Activated CD4-positive, alpha-beta T cell treated with anti-CD3 and anti-CD28 coated beads for 4 hours (primary cell): ENCODE data around the gene SCARF2.
"Not testable (repeated sequence)": the region's sequence is repeated elsewhere in the genome, so short reads cannot be mapped to it uniquely, and the experiment has no call there.

Source experiments
- DNase-seq, 2 donors: peaks; one replicate each; pipeline ENCODE4 v3.0.0-alpha.2; 2020

SCARF2 gene

DNA sequence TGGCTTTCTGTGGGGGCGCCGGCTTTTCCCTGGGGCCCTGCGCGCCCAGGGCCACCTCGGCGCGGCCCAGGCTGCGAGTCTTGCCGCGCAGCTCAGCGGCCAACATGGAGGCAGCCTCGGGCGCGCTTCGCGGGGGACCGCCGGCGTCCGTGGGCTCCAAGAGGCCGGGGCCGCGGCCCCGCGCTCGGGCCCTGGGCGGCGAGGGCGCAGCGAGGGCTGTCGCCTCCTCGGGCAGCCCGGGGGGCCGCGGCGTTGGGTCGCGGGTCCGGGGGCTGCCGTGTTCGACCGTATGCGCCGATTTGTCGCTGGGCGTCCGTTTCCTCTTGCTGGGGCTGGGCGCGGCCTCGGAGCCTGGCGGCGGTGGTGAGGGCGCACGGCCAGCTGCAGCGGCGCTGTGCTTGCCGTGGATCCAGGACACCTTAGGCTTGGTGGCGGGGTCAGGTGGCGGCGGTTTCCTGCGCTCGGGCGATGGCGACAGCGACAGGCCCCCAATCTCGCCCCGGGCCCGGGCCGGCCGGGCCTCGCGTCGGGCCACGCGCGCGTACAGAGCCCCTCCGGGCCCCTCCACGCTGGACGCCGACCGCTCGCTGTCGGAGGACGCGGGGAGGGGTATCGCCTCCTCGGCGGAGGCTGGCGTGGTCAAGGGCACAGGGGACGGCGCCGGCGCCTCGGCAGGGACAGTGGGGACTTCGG lies 11.9 kb downstream of the SCARF2 start:
- DNase-seq, result no peak

DNA sequence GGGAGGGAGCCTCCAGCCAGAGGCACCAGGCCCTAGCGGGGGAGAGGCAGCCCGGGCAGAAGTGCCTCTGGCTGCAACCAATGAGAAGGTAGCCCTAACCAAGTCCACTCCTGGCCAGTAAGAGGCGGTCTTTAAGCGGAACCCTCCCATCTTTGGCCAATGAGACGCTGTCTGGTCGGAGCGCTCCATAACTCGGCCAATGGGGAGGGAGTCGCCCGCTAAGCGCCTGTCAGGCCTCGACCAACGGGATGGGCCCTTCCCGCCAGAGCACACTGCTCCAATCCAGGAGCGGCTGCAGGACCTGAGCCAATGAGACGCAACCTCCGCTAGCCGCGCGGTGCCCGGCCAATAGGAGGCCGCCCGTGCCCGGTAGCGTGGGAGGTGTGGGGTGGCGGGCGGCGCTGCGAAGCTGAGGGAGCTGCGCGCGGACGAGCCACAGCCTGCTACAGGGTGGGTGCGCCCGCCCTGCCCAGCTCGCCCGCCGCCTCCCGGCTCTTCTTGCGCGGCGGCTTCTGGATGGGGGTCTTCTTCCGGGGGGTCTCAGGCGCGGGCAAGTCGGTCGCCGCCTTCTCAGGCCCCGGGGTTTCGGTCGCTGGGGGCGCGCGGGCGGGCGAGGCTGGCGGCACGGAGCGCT lies 12.6 kb downstream of the SCARF2 start:
- no peak for DNase-seq

DNA sequence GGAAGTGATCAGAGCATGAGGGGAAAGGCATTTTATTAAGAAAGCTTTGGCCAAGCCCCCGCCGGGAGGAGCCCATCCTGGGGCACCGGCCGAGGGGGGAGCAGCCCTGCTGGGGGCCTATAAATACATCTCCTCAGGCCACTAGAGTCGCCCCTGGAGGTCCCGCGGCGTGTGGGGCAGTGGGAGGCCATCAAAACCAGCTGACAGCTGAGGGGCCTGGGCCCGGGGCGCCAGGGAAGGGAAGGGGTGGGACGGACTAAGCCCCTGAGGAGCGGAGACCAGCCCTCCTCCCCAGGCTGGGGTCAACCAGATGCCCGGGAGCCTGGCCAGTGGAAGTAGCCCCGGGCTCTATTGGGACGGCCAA lies 13.1 kb downstream of the SCARF2 start:
- no peak for DNase-seq

DNA sequence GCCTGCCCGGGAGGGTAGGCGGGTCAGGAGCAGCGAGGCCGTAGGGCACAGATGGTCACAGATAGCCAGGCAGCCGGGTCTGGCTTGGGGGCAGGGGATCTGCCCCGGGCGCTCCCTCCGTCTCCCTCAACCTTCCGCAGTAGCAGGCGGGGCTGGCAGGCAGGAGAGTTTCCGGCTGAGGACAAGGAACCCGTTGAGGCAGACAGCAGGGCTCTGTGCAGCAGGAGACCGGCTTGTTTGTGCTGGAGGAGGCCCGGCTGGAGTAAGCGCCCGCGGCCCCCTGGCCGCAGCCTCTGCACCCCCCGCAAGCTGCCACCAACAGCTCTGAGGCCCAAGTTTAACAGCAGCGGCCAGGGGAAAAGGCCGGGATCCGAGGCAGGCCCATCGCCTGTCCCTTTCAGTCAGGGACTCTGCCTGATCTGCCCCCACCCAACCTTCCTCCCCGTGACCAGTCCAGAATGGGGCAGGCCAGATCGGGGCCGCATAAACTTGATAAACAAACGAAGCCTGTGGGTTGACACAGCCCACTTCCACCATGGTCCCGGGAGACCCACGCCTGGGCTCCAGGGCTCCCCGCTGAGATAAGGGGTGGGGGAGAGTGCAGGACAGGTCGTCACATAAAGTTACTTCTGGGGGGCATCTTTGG lies 13.6 kb downstream of the SCARF2 start:
- DNase-seq, result no peak

DNA sequence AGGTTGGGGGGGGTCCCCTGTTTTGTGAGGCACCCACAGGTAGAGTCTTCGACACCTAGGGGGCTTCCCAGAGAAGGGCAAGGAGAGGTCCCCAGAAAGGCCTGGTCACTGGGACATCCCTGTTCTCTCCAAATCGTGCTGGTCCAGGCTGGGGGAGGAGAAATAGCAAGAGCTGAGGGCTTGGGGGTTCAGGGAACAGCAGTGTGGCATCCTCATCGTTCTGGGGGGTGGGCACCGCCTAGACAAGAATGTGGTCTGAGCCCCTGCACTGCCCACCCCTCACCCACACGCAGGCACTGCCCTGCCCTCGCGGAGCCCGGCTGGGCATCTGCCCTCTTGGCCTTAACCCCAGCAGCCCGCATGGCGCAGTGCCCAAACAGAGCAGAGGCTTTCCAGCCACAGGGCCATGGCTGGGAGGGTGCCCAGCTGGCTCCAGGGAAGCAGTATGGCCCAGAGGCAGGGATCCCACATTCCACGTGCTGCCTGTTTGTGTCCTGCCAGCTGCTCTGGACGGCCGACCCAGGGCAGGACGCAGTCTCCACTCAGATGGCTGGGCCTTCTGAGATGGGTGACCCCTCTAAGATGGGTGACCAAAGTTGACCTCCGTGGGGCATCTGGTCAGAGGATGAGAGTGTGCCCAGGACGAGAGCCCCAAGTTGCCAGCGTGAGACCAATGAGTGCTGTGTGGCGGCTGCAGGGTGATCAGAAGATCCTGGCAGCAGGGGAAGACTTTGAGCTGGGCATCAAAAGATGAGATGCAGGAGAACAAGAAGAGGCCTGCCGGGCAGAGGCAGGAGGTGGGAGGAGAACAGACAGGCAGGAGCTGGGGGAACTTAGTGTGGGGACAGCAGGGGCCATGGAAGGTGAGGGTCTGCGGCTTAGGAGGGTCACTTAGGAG lies 14.4 kb downstream of the SCARF2 start:
- no peak for DNase-seq

DNA sequence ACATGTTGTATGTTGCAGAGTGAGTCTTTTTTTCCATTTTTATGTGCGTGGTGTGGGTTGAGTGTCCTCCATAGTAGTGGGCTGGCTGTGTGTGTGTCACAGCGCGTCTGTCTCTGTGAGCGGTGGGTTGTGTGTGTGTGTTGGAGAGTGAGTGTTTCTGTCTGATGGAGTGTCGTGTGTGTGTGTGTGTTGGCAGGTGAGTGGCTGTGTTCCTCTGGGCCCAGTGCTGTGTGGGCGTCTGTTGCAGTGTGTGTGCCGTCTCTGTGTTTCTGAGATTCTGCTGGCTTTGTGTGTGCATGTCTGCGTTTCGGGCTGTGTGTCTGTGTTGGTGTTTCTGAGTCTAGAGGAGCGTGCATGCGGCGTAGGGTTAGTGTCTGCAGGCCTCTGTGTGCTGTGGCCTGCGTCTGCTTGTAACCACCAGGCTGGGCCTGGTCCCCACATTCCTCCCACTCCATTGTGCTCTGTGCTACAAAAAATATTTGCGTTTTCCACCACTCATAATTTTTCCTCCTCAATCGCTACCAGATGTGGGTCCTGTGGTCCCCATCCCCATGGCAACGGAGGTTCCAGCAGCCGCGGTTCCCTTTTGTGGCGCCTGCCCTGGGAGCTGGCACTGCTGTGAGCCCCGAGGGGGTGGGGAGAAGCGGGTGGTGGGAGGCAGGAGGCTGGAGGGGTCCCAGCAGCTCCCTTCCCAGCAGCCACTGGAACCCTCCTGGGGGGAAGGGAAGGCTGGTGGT lies 15.2 kb downstream of the SCARF2 start:
- DNase-seq, result no peak

DNA sequence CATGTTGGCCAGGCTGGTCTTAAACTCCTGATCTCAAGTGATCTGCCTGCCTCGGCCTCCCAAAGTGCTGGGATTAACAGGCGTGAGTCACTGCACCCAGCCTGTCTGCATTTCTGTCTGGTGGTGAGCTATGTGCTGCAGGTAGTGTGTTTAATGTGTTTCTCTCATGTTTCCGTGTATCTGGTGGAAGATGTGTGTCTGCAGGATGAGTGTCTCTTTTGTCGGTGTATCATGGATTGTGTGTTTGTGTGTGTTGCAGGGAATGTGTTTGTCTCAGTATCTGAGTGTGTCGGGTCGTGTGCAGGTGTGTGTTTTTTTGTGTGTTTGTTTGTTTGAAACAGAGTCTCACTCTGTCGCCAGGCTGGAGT lies 16.1 kb downstream of the SCARF2 start:
- DNase-seq, result no peak

DNA sequence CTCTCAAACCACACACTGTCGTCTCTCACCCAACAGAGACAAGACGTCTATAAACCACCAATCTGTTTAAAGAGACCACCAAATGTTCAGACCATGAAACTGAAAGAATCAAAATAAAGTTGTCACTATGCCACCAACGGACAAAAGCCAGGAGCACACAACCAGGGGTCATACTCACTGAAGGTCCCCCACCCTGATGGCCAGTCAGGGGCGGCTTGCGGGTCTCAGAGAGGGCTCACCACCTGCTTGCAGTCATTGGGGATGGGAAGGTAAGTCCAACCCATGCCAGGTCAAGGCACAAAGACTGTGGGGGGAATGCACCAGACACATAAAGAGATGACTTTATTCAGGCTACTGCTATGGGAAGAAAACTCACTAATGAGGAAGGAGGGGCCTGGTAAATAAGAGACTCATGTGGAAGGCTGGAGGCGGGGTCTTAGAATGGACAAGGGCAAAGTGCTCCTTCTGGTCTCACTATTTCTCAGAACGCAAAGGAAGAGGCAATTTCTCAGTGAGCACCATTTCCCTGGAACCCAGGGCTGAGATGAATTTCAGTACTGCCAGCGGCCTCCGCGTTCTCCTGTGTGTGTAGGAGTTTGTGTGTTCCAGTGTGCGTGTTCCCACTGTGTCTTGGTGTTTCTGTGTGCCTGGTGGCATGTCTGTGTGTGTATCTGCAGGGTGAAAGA lies 17.3 kb downstream of the SCARF2 start:
- DNase-seq, result no peak

DNA sequence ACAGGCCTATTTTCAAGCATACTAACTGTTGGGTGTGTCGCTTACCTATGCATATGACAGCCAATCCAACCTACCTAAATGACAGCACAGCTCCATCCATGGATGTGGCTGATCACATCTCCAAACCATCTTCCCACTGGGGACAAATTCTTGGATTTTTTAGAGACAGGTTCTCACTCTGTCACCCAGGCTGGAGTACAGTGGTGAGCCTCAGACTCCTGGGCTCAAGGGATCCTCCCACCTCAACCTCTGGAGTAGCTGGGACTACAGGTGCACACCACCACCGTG lies 18.0 kb downstream of the SCARF2 start:
- DNase-seq, result no peak

DNA sequence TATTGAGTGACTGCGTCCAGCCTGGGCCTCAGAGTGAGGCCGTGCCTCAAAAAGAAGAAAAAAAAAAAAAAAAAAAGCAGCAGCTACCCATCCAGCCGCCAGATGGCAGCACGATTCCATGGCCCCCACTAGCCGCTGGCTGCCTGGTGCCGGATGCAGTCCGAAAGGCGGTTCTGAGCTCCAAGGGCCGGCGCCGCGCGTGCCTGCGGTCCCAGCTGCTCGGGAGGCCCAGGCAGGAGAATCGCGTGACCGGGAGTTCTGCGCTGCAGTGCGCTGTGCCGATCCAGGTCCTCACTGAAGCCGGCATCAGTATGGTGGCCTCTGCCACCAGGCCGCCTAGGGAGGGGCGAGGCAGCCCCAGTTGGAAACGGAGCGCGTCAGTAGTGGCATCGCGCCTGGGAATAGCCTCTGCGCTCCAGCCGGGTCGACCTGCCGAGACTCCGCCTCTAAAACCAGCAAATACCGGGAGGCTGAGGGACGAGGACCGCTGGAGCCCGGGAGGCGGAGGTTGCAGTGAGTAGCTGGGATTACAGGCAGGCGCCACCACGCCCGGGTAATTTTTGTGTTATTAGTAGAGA lies 19.3 kb downstream of the SCARF2 start:
- DNase-seq, result peak; percentile 66 to 70

DNA sequence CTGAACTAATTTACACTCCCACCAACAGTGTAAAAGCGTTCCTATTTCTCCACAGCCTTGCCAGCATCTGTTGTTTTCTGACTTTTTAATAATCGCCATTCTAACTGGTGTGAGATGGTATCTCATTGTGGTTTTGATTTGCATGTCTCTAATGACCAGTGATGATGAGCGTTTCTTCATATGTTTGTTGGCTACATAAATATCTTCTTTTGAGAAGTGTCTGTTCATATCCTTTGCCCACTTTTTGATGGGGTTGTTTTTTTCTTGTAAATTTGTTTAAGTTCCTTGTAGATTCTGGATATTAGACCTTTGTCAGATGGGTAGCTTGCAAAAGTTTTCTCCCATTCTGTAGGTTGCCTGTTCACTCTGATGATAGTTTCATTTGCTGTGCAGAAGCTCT lies 21.9 kb downstream of the SCARF2 start:
- not testable (repeated sequence) for DNase-seq

DNA sequence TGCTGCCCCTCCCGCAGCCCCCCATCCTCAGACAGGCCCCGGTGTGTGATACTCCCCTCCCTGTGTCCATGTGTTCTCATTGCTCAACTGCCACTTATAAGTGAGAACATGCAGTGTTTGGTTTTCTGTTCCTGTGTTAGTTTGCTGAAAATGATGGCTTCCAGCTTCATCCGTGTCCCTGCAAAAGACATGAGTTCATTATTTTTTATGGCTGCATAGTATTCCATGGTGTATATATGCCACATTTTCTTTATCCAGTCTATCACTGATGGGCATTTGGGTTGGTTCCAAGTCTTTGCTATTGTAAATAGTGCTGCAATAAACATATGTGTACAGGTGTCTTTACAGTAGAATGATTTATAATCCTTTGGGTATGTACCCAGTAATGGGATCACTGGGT lies 22.4 kb downstream of the SCARF2 start:
- not testable (repeated sequence) for DNase-seq

DNA sequence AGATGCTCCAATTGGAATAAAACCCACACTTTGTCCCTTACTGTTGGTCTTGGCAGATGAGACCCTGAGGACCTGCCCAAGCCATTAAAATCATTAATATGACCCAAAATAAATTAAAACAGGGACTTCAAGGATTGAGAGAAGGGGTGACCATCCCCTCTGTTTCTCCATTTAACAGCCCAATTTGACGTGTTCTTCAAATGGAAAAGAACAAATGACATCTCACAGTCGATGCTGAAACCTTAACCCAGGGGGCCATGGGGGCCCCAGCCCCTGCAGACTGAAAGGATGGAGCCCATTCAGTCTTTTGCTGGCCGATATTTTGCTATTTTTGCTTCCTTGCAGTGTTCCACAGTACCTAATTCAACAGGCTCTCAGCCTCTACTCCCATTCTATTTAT lies 23.2 kb downstream of the SCARF2 start:
- no peak for DNase-seq

DNA sequence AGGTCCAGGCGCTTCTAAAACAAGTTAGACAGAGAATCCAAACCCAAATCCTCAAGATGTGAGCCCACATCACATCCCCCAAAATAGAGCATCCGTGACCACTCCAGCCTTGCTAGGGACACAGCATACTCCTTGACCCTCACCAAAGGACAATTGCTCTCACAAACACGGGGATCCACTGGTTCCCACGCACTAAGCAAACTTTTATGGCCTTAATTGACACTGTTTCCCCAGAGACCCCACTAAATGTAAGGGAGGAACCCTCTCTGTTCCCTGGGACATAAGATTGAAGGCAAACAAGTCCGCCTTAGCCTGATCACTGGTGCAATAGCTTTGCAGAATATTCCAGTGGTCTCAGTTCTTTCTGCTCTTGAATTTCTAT lies 23.6 kb downstream of the SCARF2 start:
- no peak for DNase-seq

DNA sequence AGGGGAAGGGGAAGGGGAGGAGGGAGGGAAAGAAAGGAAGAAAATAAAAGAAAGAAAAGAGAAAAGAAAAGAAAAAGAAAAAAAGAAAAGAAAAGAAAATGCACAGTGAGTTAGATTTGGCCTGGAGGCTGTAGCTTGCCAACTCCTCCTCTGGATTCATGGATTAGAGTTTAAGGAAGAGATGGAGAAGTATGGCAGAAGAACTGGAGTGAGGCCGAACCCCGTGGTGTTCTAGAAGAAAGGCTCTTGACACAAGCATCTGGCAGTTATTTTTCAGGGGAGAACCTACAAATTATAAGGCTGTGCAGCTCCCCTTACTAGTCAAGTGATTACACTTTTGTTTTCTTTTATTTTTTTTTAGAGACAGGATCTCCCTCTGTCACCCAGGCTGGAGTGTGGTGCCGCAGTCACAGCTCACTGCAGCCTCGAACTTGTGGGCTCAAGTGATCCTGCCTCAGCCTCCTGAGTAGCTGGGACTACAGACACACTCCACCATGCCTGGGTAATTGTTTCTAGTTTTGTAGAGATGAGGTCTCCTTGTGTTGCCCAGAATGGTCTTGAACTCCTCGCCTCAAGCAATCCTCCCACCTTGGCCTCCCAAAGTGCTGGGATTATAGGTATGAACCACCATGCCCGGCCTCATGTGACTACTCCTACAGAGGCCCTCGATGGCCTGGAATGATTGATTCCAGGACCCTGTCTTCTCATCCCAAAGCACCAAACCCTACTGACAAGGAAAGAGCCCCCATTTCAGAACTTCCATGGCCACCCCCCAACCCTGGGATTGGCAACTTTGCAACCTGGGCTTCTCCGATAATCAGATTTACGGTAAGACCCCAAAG lies 24.2 kb downstream of the SCARF2 start:
- no peak for DNase-seq

DNA sequence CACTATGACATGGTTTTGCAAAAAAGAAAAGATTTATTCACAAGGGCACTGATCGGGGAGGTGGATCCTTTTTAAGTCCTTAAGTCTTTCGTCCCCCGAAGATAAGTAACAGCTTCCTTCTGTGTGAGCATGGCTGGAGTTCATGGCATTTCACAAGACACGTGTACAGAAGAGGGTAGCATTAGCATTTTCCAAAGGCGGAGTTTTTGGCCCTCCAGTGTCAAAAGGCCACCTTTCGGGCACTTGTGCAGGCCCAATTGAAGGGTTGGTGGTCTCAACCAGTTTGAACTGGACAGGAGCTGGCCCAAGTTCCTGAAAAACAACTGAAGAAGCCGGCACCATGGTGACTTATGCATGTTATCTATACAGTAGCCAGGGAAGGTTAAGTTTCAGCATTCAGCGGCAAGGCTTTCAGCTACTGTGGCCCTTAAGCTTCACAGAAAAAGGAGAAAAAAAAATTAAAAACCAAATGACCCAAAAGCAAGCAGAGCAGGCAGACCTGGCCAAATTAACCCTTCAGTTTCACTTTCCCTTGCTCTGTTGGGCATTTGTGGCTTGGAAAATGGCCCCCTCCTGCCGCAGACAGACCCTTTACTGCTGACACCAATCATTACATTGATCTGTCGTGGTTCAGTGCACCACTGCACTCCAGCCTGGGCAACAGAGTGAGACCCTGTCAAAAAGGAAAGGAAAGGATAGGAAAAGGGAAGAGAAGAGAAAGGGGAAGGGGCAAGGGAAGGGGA lies 25.0 kb downstream of the SCARF2 start:
- no peak for DNase-seq

DNA sequence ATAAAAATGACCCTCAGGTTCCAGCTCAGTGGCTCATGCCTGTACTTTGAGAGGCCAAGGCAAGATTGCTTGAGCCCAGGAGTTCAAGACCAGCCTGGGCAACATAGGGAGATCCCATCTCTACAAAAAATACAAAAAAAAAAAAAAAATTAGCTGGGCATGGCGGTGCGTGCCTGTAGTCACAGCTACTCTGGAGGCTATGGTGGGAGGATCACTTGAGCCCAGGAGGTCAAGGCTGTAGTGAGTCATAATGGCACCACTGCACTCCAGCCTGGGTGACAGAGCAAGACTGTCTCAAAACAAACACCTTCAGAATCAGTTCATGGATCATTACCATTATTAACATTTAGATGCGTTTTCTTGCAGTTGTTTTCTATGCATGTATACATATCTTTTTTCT lies 28.2 kb downstream of the SCARF2 start:
- not testable (repeated sequence) for DNase-seq

DNA sequence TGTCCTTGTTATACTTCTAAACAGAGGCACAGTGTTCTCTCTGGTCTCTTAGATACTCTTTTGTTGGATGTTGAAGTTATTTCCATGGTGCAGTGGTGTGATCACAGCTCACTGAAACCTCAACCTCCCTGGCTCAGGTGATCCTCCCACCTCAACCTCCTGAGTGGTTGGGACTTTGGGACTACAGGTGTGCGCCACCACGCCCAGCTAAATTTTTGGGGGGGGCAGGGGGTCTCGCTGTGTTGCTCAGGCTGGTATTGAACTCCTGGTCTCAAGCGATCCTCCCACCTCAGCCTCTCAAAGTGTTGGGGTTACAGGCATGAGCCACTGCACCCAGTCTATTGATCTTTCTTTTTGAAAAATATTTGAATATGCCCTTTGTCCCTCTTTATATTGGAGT lies 28.7 kb downstream of the SCARF2 start:
- no peak for DNase-seq

DNA sequence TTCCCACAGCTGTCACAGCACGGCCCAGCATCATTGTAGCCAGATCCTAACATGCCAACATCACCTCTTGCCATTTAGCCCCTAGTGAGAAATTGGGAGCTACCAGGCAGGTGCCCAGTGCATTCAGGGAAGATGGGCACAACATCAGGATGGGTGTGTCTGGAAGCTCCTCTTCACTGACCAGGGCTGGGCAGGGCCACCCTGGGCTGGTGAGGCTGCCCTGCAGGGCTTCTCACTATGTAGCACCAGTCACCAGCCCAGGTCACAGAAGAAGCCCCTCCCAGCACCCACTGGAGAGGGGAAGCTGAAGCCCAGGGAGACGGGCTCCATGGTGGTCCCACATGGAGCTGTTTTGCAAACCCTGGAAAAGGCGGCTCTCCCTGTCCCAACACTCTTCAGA lies 29.8 kb downstream of the SCARF2 start:
- DNase-seq, result no peak

DNA sequence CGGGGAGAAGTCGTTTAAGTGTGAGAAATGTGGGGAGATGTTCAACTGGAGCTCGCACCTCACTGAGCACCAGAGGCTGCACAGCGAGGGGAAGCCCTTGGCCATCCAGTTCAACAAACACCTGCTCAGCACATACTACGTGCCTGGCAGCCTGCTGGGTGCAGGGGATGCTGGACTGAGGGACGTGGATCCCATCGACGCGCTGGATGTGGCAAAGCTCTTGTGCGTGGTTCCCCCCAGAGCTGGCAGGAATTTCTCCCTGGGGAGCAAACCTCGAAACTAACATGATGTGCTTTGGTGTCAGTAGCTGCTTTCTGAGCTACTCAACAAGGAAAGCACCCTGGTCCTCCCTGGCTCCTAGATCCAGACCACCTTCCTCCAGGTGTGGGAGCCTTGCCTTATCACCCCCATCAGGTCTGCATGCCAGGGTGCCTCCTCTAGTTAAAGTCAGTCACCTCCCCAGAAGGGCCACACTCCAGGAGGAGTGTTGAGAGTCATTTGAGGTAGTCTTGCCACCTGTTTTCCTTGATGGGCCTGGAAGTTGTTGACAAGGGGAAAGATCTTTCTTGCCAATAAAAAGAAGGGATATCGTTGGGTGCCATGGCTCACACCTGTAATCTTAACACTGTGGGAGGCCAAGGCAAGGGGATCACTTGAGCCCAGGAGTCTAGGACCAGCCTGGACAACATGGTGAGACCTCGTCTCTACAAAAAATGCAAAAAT lies 30.8 kb downstream of the SCARF2 start:
- no peak for DNase-seq
